Measurements from ENCODE around the gene CHRM3. TPM values are rescaled to one million over a fixed set of nuclear protein-coding genes. Genes with fewer than 3 reads are reported as not detected.

CHRM3 gene
- total RNA-seq, 4 donors from 2014 or later: 0.22 to 1.8 (median 0.92) TPM

DNA sequence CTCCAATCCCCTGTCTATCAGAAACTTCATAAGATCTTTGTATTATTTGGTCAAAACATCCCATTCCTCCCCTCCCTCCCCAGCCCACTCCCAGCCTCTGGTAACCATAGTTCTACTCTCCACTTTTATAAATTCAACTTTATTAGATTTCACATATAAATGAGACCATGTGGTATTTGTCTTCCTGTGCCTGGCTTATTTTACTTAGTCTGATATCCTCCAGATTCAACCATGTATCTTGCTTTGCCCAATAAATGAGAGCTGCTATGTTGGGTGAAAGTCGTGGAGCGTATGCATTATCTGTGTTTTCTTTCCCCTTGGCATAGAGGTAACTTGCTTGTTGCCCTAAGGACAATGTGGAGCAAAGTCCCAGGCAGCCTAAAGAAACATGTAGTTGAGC lies 28.5 kb upstream of the CHRM3 start:
- TF ChIP-seq, protein P1, sequence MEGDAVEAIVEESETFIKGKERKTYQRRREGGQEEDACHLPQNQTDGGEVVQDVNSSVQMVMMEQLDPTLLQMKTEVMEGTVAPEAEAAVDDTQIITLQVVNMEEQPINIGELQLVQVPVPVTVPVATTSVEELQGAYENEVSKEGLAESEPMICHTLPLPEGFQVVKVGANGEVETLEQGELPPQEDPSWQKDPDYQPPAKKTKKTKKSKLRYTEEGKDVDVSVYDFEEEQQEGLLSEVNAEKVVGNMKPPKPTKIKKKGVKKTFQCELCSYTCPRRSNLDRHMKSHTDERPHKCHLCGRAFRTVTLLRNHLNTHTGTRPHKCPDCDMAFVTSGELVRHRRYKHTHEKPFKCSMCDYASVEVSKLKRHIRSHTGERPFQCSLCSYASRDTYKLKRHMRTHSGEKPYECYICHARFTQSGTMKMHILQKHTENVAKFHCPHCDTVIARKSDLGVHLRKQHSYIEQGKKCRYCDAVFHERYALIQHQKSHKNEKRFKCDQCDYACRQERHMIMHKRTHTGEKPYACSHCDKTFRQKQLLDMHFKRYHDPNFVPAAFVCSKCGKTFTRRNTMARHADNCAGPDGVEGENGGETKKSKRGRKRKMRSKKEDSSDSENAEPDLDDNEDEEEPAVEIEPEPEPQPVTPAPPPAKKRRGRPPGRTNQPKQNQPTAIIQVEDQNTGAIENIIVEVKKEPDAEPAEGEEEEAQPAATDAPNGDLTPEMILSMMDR (IDR thresholded peaks at IDR 0.05; ENCODE audit: low read depth): no peak

DNA sequence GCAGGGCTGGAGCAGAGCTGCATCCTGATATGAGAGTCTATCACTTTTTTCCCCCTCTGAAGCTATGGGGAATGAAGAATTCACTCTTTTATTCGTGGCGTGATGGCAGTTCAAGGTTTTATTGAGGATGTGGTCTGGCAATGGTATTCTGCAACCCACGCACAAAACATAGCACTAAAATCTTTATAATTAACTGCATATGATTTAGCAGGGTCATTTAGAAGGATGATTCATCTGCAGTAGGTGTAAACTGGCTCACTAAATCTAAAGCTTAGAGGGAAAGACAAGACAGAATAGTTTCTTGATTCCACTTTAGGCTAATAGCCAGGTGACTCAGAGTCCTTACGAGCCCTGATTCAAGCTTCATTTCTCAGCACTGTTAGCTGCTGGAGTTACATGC lies 25.0 kb upstream of the CHRM3 start:
- TF ChIP-seq, protein P1 (IDR thresholded peaks at IDR 0.05; ENCODE audit: low read depth): no peak

DNA sequence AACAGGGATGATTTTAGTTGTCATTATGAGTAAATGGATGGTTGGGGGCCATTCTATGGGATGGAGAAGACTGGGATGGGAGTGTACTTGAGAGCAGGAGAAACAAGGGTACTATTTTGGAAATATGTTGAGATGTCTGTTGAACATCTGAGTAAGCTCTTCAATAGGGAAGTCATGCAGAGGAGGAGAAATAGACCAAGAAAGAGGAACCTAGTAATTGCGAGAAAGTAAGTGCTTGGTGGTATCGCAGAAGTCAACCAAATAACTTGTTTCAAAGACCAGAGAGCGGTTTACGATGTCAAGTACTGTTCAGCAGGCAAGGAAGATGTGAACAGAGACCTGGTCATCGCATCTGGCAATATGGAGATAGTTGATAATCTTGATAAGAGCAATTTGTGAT lies 22.4 kb upstream of the CHRM3 start:
- TF ChIP-seq, protein P1 (IDR thresholded peaks at IDR 0.05; ENCODE audit: low read depth): no peak

GRCh38 chr1:239367196-239367810 lies 19.1 kb upstream of the CHRM3 start:
- TF ChIP-seq, protein P1 (IDR thresholded peaks at IDR 0.05; ENCODE audit: low read depth): no peak

DNA sequence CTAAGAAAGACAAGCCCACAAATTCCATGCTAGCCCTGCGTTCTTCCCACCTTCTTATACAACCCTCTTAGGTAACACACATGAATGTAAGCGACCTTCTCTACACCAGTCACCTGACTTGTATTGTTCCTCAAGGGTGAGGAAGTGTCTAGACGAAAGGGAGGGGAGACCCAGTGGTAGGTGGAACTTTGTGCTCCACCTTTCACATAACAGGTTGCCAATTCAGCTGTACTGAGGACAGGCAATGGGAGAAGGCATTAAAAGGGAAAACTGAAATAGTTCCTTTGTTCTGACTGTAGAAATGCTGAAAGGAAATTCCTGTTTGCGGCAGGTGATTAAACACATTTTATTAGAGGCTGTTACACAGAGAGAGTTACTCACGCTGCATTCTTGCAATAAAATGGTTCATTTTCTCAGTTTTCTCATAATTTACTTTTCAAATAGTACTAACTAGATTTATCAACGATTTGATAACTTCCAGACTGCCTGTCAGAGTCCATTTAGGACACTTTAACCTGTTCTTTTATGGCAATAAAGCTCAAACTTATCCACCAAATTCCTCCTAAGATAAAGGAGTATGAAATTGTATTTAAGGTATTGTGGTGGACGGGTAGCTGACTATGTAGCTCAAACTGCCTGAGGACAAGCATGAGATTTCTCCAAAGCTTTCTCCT lies 17.8 kb upstream of the CHRM3 start:
- TF ChIP-seq, protein P1 (IDR thresholded peaks at IDR 0.05; ENCODE audit: low read depth): no peak

DNA sequence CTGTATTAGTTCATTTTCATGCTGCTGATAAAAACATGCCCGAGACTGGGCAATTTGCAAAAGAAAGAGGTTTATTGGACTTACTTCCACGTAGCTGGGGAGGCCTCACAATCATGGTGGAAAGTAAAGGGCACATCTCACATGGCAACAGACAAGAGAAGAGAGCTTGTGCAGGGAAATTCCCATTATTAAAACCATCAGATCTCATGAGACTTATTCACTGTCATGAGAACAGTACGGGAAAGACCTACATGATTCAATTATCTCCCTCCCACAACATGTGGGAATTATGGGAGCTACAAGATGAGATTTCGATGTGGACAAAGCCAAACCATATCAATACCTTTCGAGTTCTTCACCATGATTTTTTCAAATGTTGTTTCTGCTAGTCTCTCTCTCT lies 3.7 kb upstream of the CHRM3 start:
- TF ChIP-seq, protein P1 (IDR thresholded peaks at IDR 0.05; ENCODE audit: low read depth): no peak

GRCh38 chr1:239383714-239384113 lies 2.7 kb upstream of the CHRM3 start:
- TF ChIP-seq, protein P1 (IDR thresholded peaks at IDR 0.05; ENCODE audit: low read depth): no peak

Data from subcutaneous adipose tissue (tissue), 4 donors.